Psoas muscle (tissue), 8 donors: ENCODE data around the gene OGFOD3. TPM values are rescaled to one million over a fixed set of nuclear protein-coding genes. Genes with fewer than 3 reads are reported as not detected.

Source experiments
- ATAC-seq, 4 donors: fragments of 200-7000 bp; cut with Tn5 transposase; one replicate each; pipeline ENCODE4 v1.9.1; 2020; ENCODE audit warnings: moderate library complexity in 3 of 4, mild to moderate bottlenecking in 2 of 4
- DNase-seq, 2 donors: peaks; one replicate each; pipeline ENCODE4 v3.0.0-alpha.2; 2020
- H3K27ac ChIP-seq: fragments of 200-600 bp; one replicate; pipeline ENCODE4 v1.8.0; 2022
- H3K27me3 ChIP-seq, 3 donors: fragments of 200-600 bp in 1 of 3; one replicate each; pipeline versions ENCODE4 v1.6.1 to v1.8.0; 2013 to 2022; ENCODE audit warnings: low read length in 2 of 3, mild to moderate bottlenecking in 2 of 3, moderate library complexity in 1 of 3; ENCODE audit not compliant: insufficient read depth in 3 of 3
- H3K36me3 ChIP-seq, 2 donors: fragments of 200-600 bp in 1 of 2; one replicate each; pipeline versions ENCODE4 v1.6.1 to v1.8.0; 2013 to 2022; ENCODE audit warnings: low read depth in 1 of 2, mild to moderate bottlenecking in 1 of 2, moderate library complexity in 1 of 2; ENCODE audit not compliant: insufficient read depth in 1 of 2
- H3K4me1 ChIP-seq: fragments of 200-600 bp; one replicate; pipeline ENCODE4 v1.8.0; 2022
- H3K4me3 ChIP-seq: fragments of 200-600 bp; one replicate; pipeline ENCODE4 v1.8.0; 2022; ENCODE audit warnings: mild to moderate bottlenecking
- H3K9me3 ChIP-seq: fragments of 200-600 bp; one replicate; pipeline ENCODE4 v1.8.0; 2022
- CTCF ChIP-seq: fragments of 200-600 bp; IDR thresholded peaks from one replicate; pipeline ENCODE4 v1.8.0; 2022; ENCODE audit warnings: antibody characterized with exemption
- WGBS, 3 donors: extraction: QIAGEN DNeasy Blood & Tissue Kit; methylation state at CpG; one replicate each; pipeline versions ENCODE4 v1.1.6 to v1.1.7; 2013; 5-methylcytosine and 5-hydroxymethylcytosine counted together
- intact Hi-C, 2 donors: fragments of 100-400 bp; cut with DNase I; formaldehyde crosslinking; loops; one replicate each; pipeline versions ENCODE4 v1.11.0 to v1.14.2; 2022
- polyA plus RNA-seq, 3 donors: library from polyadenylated mRNA; stranded (reverse); fragments of 200-250 nt; gene quantifications; one replicate each; pipeline ENCODE4 v1.2.3, GENCODE V29; 2013
- total RNA-seq, 4 donors: library from RNA; stranded (reverse); fragmentation: NEBNext Ultra II Directional in 2 of 4; extraction: Animal tissue kit (Norgen Biotek cat#: 25700) in 2 of 4; gene quantifications; one replicate each; pipeline versions ENCODE4 v1.2.1 to v1.2.4, GENCODE V29; 2021 to 2023
- donor health status: healthy with polysubstance abuse.
- donor health status: DM: no; HTN: no; CAD: no; lungs with moderate emphysema.
- donor health status: Bipolar disorder and iron deficiency.
- donor health status: healthy.
- donor health status: DM: yes; HTN: yes; CAD: no.
- donor health status: DM: no; HTN: no; CAD: no.
- donor health status: DM: no; HTN: no; CAD: no.
- donor health status: DM: yes; HTN: yes; CAD: no.

Gene OGFOD3
- total and polyA plus RNA-seq, 7 donors: 15.5 to 30.4 (median 26.9) TPM

GRCh38 chr17:82342361-82343079 lies 75.9 kb downstream of the OGFOD3 start:
- TF ChIP-seq CTCF: no peak
- ATAC-seq: no peak
- WGBS, 3 donors: 72 to 75% (median 73%) methylated on average over 28 of the region's 28 CpGs

GRCh38 chr17:82339634-82340580 lies 78.5 kb downstream of the OGFOD3 start:
- no peak for TF ChIP-seq CTCF
- Histone ChIP-seq H3K27ac (no peak overlapping the region), H3K4me1 (peaks cover 11% of the 10 kb centered on the region), H3K36me3 (no peaks in the 10 kb centered on the region), H3K4me3 (peak overlapping the region; percentile 56), H3K9me3 (no peaks in the 10 kb centered on the region), H3K27me3 (peaks cover 0 to 2% (median 0%) of the 10 kb centered on the region in 3 donors)
- peak in 1 of 2 donors; percentile 38 for DNase-seq
- WGBS, 3 donors: 40 to 56% (median 50%) methylated on average over 10 of the region's 10 CpGs
- ATAC-seq: peak in 1 of 4 donors; percentile 23
- intact Hi-C loops: no loop called here

More at GRCh38 chr17:82342361-82343079, 75.9 kb downstream of the OGFOD3 start:
- no peak overlapping the region for H3K27ac ChIP-seq
- intact Hi-C loops: no loop called here
- H3K4me3 ChIP-seq: no peak overlapping the region
- DNase-seq: no peak
- no peaks in the 10 kb centered on the region for H3K9me3 ChIP-seq
- H3K27me3 ChIP-seq: no peaks in the 10 kb centered on the region
- no peaks in the 10 kb centered on the region for H3K36me3 ChIP-seq
- peaks cover 11% of the 10 kb centered on the region for H3K4me1 ChIP-seq

Other genes starting within 250 kb of the OGFOD3 start
- gene CCDC57, start 205.7 kb downstream of the OGFOD3 start, total RNA-seq: 10 to 100 TPM; 10.2 to 15.3 (median 12.4) TPM
- 10 to 100 TPM in 1 of 3 donors, 1 to 10 TPM in 2; 7.2 to 11.1 (median 8.6) TPM for gene CCDC57, start 205.7 kb downstream of the OGFOD3 start, polyA plus RNA-seq
- gene SLC16A3, start 189.5 kb downstream of the OGFOD3 start, total RNA-seq: 100 to 1,000 TPM in 2 of 4 donors, 10 to 100 TPM in 2; 18.6 to 182 (median 70.1) TPM
- 100 to 1,000 TPM; 102 to 263 (median 128) TPM for gene SLC16A3, start 189.5 kb downstream of the OGFOD3 start, polyA plus RNA-seq
- 100 to 1,000 TPM in 3 of 4 donors, 10 to 100 TPM in 1; 73.5 to 139 (median 116) TPM for gene CSNK1D, start 144.9 kb downstream of the OGFOD3 start, total RNA-seq
- gene CSNK1D, start 144.9 kb downstream of the OGFOD3 start, polyA plus RNA-seq: 100 to 1,000 TPM in 1 of 3 donors, 10 to 100 TPM in 2; 74.3 to 124 (median 92.7) TPM
- under 1 TPM in 3 of 4 donors, not detected in 1; 0.18 to 0.81 (median 0.71) TPM for gene CD7, start 101.0 kb downstream of the OGFOD3 start, total RNA-seq
- gene CD7, start 101.0 kb downstream of the OGFOD3 start, polyA plus RNA-seq: under 1 TPM; 0.13 to 0.19 (median 0.16) TPM
- gene SECTM1, start 84.8 kb downstream of the OGFOD3 start, total RNA-seq: 1 to 10 TPM; 1.2 to 2.3 (median 1.7) TPM
- 1 to 10 TPM in 2 of 3 donors, under 1 TPM in 1; 0.70 to 1.2 (median 1.0) TPM for gene SECTM1, start 84.8 kb downstream of the OGFOD3 start, polyA plus RNA-seq
- gene TEX19, start 59.3 kb downstream of the OGFOD3 start, total RNA-seq: under 1 TPM in 2 of 4 donors, not detected in 2; 0.17 to 0.24 TPM
- under 1 TPM; 0.07 to 0.35 (median 0.13) TPM for gene TEX19, start 59.3 kb downstream of the OGFOD3 start, polyA plus RNA-seq
- 1 to 10 TPM in 2 of 4 donors, under 1 TPM in 1, not detected in 1; 0.15 to 3.8 (median 1.3) TPM for gene UTS2R, start 46.8 kb downstream of the OGFOD3 start, total RNA-seq
- under 1 TPM in 1 of 3 donors, not detected in 2; 0.10 TPM for gene UTS2R, start 46.8 kb downstream of the OGFOD3 start, polyA plus RNA-seq
- gene HEXD, start 239 bp downstream of the OGFOD3 start, total RNA-seq: 10 to 100 TPM; 17.4 to 27.4 (median 23.7) TPM
- 10 to 100 TPM; 19.5 to 29.8 (median 20.9) TPM for gene HEXD, start 239 bp downstream of the OGFOD3 start, polyA plus RNA-seq
- gene CYBC1, start 32.2 kb upstream of the OGFOD3 start, total RNA-seq: 10 to 100 TPM; 14.5 to 21.4 (median 17.4) TPM
- gene CYBC1, start 32.2 kb upstream of the OGFOD3 start, polyA plus RNA-seq: 10 to 100 TPM; 14.4 to 31.6 (median 24.8) TPM
- gene NARF, start 40.2 kb upstream of the OGFOD3 start, total RNA-seq: 10 to 100 TPM; 32.8 to 56.1 (median 46.0) TPM
- 100 to 1,000 TPM in 1 of 3 donors, 10 to 100 TPM in 2; 37.0 to 129 (median 39.2) TPM for gene NARF, start 40.2 kb upstream of the OGFOD3 start, polyA plus RNA-seq
- 10 to 100 TPM; 53.6 to 91.6 (median 66.2) TPM for gene FOXK2, start 101.1 kb upstream of the OGFOD3 start, total RNA-seq
- gene FOXK2, start 101.1 kb upstream of the OGFOD3 start, polyA plus RNA-seq: 10 to 100 TPM; 38.9 to 96.4 (median 45.9) TPM
- gene WDR45B, start 229.9 kb upstream of the OGFOD3 start, total RNA-seq: 10 to 100 TPM; 25.1 to 35.7 (median 30.9) TPM
- gene WDR45B, start 229.9 kb upstream of the OGFOD3 start, polyA plus RNA-seq: 10 to 100 TPM; 21.4 to 62.7 (median 43.5) TPM